Measurements from ENCODE around the gene SMYD3.

SMYD3 gene

DNA sequence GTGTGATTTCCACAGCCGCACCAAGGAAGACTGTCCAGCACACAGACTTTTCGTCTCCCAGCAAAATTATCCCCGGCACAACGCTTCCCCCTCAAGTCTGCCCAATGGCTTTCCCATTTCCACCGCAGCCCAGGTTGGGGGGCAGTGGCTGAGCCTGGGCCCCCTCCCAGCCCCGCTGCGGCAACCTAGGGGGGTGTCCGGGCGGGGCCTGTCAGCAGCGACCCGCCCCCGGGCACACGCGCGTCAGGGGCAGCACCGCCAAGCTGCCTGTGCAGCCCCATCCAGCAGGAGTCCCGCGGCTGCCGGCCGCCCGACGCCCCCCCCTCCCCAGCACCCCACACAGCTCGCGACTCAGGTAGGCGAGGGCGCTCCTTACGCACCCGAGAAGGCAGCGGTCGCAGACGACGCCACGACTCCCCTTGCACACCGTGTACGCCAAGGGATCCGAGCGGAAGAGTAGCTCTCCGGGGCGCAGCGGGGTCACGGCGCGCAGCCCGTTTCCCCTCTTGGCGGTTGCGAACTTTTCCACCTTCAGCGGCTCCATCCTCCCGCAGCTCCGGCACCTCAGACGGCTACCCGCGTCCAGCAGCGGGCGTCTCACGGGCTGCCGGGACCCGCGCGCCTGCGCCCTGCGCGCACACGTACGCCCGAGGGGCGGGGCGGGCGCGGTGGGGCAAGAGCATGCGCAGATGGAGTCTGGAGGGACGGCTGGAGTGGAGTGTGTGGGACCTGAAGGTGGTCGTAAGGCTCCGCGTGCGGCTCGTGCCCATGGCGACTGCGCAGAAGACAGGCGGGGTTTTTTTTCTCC is at the start of gene SMYD3:
SMYD3 (minus strand) TSS at position 606 of the 808 bp plus-strand sequence.
- Histone ChIP-seq H3K36me3 (replicated peaks) (peaks cover 9% of the 10 kb centered on the region), H3K4me3 (peak within 1 kb of the TSS; percentile 81), H3K9me3 (no peaks in the 10 kb centered on the region), H3K27me3 (ENCODE audit: low read depth) (no peaks in the 10 kb centered on the region), H3K4me1 (peaks cover 6% of the 10 kb centered on the region)
- in situ Hi-C loops (cut with MboI; ENCODE audit: low sequenced_read_pairs) = loop anchor here (5.0 kb wide), 1 partner anchor 190 kb away; no protein-coding TSS in a partner anchor
- peak; percentile 79 to 84 for DNase-seq (ENCODE audit: low spot score in 2 of 2)

DNA sequence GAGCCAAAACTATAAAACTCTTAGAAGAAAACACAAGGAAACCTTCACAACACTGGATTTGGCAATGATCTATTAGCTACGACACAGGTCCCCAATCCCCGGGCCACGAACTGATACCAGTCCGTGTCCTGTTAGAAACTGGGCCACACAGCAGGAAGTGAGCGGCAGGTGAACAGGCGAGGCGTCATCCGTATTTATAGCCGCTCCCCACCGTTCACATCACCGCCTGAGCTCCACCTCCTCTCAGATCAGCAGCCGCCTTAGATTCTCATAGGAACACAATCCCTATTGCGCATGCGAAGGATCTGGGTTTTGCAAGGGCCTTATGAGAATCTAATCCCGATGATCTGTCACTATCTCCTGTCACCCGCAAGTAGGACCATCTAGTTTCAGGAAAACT is 47.1 kb upstream of the SMYD3 start:
- Histone ChIP-seq H3K36me3 (replicated peaks) (peaks cover 52% of the 10 kb centered on the region), H3K9me3 (no peaks in the 10 kb centered on the region), H3K4me1 (no peaks in the 10 kb centered on the region), H3K4me3 (no peak overlapping the region), H3K27me3 (ENCODE audit: low read depth) (no peaks in the 10 kb centered on the region)
- no peak for DNase-seq (ENCODE audit: low spot score in 2 of 2)
- in situ Hi-C loops (cut with MboI; ENCODE audit: low sequenced_read_pairs) = no loop called here

GRCh38 chr1:246552110-246552509 is 45.0 kb upstream of the SMYD3 start:
- no peaks in the 10 kb centered on the region for H3K27me3 ChIP-seq (ENCODE audit: low read depth)
- H3K4me1 ChIP-seq = no peaks in the 10 kb centered on the region
- peaks cover 63% of the 10 kb centered on the region for H3K36me3 ChIP-seq (replicated peaks)
- H3K9me3 ChIP-seq = no peaks in the 10 kb centered on the region
- in situ Hi-C loops (cut with MboI; ENCODE audit: low sequenced_read_pairs) = no loop called here
- no peak overlapping the region for H3K4me3 ChIP-seq
- DNase-seq (ENCODE audit: low spot score in 2 of 2) = no peak

GRCh38 chr1:246550402-246550801 is 43.3 kb upstream of the SMYD3 start:
- in situ Hi-C loops (cut with MboI; ENCODE audit: low sequenced_read_pairs) = no loop called here
- H3K4me3 ChIP-seq = no peak overlapping the region
- no peaks in the 10 kb centered on the region for H3K9me3 ChIP-seq
- no peaks in the 10 kb centered on the region for H3K27me3 ChIP-seq (ENCODE audit: low read depth)
- H3K4me1 ChIP-seq = no peaks in the 10 kb centered on the region
- H3K36me3 ChIP-seq (replicated peaks) = peaks cover 47% of the 10 kb centered on the region
- DNase-seq (ENCODE audit: low spot score in 2 of 2) = no peak

DNA sequence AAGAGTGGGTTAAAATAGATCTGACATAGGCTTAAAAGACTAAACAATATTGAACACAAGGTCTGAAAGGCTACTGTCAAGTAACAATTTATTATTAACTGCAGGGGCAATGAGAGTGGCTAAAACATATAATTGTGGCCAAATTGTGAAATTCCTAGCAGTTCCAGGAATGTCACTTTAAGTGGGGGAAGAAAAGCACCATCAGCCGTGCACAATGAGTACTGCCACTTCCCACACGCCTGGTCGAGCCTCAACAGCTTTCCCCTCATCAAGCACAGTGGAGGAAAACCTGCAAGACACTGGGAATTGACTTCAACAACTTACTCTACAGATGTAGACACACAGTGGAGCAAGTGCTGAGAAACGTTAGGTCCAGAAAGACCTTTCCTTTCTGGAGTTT is 42.6 kb upstream of the SMYD3 start:
- H3K4me3 ChIP-seq = no peak overlapping the region
- DNase-seq (ENCODE audit: low spot score in 2 of 2) = no peak
- H3K27me3 ChIP-seq (ENCODE audit: low read depth) = no peaks in the 10 kb centered on the region
- peaks cover 47% of the 10 kb centered on the region for H3K36me3 ChIP-seq (replicated peaks)
- in situ Hi-C loops (cut with MboI; ENCODE audit: low sequenced_read_pairs) = no loop called here
- no peaks in the 10 kb centered on the region for H3K4me1 ChIP-seq
- no peaks in the 10 kb centered on the region for H3K9me3 ChIP-seq

DNA sequence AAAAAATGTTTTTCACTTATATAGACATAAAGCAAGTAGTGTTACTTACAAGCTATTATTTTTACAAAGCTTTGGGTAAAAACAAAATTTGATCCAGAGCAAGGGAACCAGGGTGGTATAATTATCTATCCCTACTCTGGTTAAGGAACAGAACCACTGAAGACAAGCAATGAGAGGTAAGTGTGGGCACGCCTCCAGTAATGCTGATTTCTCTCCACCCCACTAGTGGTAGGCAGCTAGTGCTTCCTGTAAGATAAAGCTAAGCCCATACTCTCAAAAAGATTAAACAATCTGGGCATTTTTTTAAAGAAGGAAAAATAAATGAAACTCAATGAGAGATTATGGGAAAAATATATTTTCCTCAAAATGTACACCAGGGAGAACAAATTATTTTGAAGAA is 36.9 kb upstream of the SMYD3 start:
- H3K4me1 ChIP-seq = no peaks in the 10 kb centered on the region
- no peaks in the 10 kb centered on the region for H3K27me3 ChIP-seq (ENCODE audit: low read depth)
- no peaks in the 10 kb centered on the region for H3K9me3 ChIP-seq
- H3K4me3 ChIP-seq = no peak overlapping the region
- peaks cover 43% of the 10 kb centered on the region for H3K36me3 ChIP-seq (replicated peaks)
- no peak for DNase-seq (ENCODE audit: low spot score in 2 of 2)
- in situ Hi-C loops (cut with MboI; ENCODE audit: low sequenced_read_pairs) = no loop called here

DNA sequence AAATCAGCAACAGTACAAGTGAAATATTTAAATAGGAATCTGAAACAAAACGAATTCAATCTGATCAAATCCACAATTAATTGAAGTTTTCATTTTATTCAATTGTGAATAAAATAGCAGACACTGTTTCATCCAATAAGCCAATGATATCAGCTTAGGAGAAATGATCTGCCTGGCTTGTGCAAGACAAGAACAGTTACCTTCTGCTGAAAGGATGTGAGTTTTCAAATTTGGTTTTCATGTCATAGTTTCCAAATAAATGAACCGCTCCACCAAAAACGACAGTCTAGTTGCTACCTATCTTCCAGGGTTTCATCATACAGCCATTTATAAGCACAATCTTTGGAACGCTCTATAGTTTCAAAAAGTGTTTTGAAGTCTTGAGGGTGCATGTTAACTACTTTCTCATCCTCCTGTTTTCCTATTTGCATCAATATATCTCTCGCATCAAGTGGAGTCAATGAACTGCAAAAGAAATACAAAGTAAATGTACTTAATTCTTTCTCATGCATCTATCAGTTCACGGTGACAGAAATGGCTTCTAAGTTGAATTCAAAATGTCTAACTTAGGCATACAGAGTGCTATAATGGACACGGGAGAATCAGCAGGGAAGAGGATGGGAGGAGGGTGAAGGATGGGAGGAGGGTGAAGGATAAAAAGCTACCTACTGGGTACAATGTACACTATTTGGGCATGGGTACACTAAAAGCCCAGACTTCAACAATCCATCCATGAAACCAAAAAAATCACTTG is 33.8 kb upstream of the SMYD3 start:
- Histone ChIP-seq H3K9me3 (no peaks in the 10 kb centered on the region), H3K4me1 (peaks cover 4% of the 10 kb centered on the region; the same call in 1 of the 2 replicates), H3K27me3 (ENCODE audit: low read depth) (no peaks in the 10 kb centered on the region), H3K36me3 (replicated peaks) (peaks cover 31% of the 10 kb centered on the region), H3K4me3 (no peak overlapping the region)
- in situ Hi-C loops (cut with MboI; ENCODE audit: low sequenced_read_pairs) = no loop called here
- DNase-seq (ENCODE audit: low spot score in 2 of 2) = no peak

DNA sequence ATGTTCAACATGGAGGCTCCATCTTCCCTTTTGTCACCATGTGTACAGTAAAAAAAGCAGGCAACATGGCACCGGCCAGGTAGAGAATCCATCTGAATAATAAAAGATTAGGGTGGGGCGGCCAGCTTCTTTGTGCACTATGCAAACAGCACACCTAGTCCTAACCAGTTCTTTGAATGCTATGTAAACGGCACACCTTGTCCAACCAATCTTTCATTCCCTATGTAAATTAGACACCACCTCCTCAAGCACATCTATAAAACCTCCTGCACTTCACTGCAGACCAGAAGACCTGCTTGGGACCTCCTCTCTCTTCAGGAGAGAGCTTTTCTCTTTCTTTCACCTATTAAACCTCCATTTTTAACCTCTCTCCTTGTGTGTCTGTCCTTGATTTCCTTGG is 30.8 kb upstream of the SMYD3 start:
- DNase-seq (ENCODE audit: low spot score in 2 of 2) = no peak
- H3K4me3 ChIP-seq = no peak overlapping the region
- in situ Hi-C loops (cut with MboI; ENCODE audit: low sequenced_read_pairs) = no loop called here

GRCh38 chr1:246537441-246537840 is 30.4 kb upstream of the SMYD3 start:
- H3K4me3 ChIP-seq = no peak overlapping the region
- peaks cover 4% of the 10 kb centered on the region; the same call in 1 of the 2 replicates for H3K4me1 ChIP-seq
- DNase-seq (ENCODE audit: low spot score in 2 of 2) = no peak
- H3K9me3 ChIP-seq = no peaks in the 10 kb centered on the region
- no peaks in the 10 kb centered on the region for H3K27me3 ChIP-seq (ENCODE audit: low read depth)
- peaks cover 17% of the 10 kb centered on the region for H3K36me3 ChIP-seq (replicated peaks)
- in situ Hi-C loops (cut with MboI; ENCODE audit: low sequenced_read_pairs) = no loop called here

More for the DNA sequence above, 30.8 kb upstream of the SMYD3 start:
- no peaks in the 10 kb centered on the region for H3K9me3 ChIP-seq
- H3K27me3 ChIP-seq (ENCODE audit: low read depth) = no peaks in the 10 kb centered on the region
- peaks cover 4% of the 10 kb centered on the region; the same call in 1 of the 2 replicates for H3K4me1 ChIP-seq
- peaks cover 19% of the 10 kb centered on the region for H3K36me3 ChIP-seq (replicated peaks)

DNA sequence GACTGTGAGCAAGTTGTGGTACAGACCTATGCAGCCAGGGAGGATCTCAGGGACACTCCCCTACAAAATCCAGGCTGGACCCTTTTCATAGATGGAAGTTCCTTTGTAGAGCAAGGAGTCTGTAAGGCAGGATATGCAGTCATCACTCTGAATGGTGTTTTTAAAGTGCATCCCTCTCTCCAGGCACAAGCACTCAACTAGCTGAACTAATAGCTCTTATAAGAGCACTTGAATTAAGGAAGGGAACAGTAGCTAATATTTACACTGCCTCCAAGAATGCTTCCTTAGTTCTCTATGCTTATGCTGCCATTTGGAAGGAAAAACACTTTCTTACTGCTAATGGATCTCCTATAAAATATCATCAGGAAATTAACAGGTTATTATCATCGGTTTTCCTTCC is 27.0 kb upstream of the SMYD3 start:
- in situ Hi-C loops (cut with MboI; ENCODE audit: low sequenced_read_pairs) = no loop called here

GRCh38 chr1:246533371-246533905 is 26.4 kb upstream of the SMYD3 start:
- DNase-seq (ENCODE audit: low spot score in 2 of 2) = no peak
- Histone ChIP-seq H3K27me3 (ENCODE audit: low read depth) (no peaks in the 10 kb centered on the region), H3K9me3 (no peaks in the 10 kb centered on the region), H3K4me3 (no peak overlapping the region), H3K36me3 (replicated peaks) (no peaks in the 10 kb centered on the region), H3K4me1 (peaks cover 4% of the 10 kb centered on the region; the same call in 1 of the 2 replicates)
- in situ Hi-C loops (cut with MboI; ENCODE audit: low sequenced_read_pairs) = no loop called here

More for the DNA sequence above, 27.0 kb upstream of the SMYD3 start:
- no peaks in the 10 kb centered on the region for H3K9me3 ChIP-seq
- H3K36me3 ChIP-seq (replicated peaks) = no peaks in the 10 kb centered on the region
- no peak for DNase-seq (ENCODE audit: low spot score in 2 of 2)
- no peak overlapping the region for H3K4me3 ChIP-seq
- H3K27me3 ChIP-seq (ENCODE audit: low read depth) = no peaks in the 10 kb centered on the region
- peaks cover 4% of the 10 kb centered on the region; the same call in 1 of the 2 replicates for H3K4me1 ChIP-seq

GRCh38 chr1:246532519-246532918 is 25.4 kb upstream of the SMYD3 start:
- DNase-seq (ENCODE audit: low spot score in 2 of 2) = no peak
- H3K4me3 ChIP-seq = no peak overlapping the region
- H3K9me3 ChIP-seq = no peaks in the 10 kb centered on the region
- H3K4me1 ChIP-seq = no peaks in the 10 kb centered on the region
- H3K27me3 ChIP-seq (ENCODE audit: low read depth) = no peaks in the 10 kb centered on the region
- no peaks in the 10 kb centered on the region for H3K36me3 ChIP-seq (replicated peaks)
- in situ Hi-C loops (cut with MboI; ENCODE audit: low sequenced_read_pairs) = no loop called here

DNA sequence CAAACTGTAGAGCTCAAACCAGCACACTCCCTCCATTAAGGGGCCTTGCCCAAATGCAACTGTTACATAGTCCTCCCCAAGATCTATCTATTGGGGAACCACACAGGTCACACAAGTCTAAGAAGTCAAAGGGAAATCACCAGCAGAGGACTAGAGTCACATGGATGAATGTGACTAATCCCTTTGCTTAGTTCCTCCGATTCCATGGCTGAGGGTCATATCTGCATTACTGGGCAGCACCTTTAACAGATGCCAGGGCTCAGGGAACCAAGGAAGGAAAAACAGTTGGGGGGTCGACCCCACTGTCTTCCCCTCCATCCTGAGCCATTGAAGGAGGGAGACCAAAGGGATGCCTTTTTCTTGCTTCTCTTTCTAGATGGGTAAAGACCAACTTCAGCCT is 23.4 kb upstream of the SMYD3 start:
- no peak for DNase-seq (ENCODE audit: low spot score in 2 of 2)
- H3K9me3 ChIP-seq = no peaks in the 10 kb centered on the region
- no peaks in the 10 kb centered on the region for H3K27me3 ChIP-seq (ENCODE audit: low read depth)
- no peak overlapping the region for H3K4me3 ChIP-seq
- in situ Hi-C loops (cut with MboI; ENCODE audit: low sequenced_read_pairs) = no loop called here
- H3K36me3 ChIP-seq (replicated peaks) = no peaks in the 10 kb centered on the region
- H3K4me1 ChIP-seq = no peaks in the 10 kb centered on the region

All from HAP-1 (cell line).